ENCODE results near the gene TNFSF8.

GRCh38 chr9:114906922-114907571 lies 23.3 kb downstream of the TNFSF8 start:
- TF ChIP-seq USF2 (CRISPR knock-in tag; IDR thresholded peaks at IDR 0.05), result no peak
- TF ChIP-seq ELF4 (CRISPR knock-in tag; IDR thresholded peaks at IDR 0.05; ENCODE audit: low read depth), result no peak
- no peak for TF ChIP-seq ATF6 (CRISPR knock-in tag; IDR thresholded peaks at IDR 0.05)
- TF ChIP-seq ATF3 (CRISPR knock-in tag; conservative IDR thresholded peaks at IDR 0.05), result no peak
- TF ChIP-seq CTCF (IDR thresholded peaks at IDR 0.05), result 0 out of 2 replicates have a peak, but pooled peaks have one; percentile 42

All from WTC11 (cell line).